HG02884 (cell line): ENCODE results near the gene KLHL20.
"Not testable (repeated sequence)": the region's sequence is repeated elsewhere in the genome, so short reads cannot be mapped to it uniquely, and the experiment has no call there.

Experiments used
- ATAC-seq: cut with Tn5 transposase; IDR thresholded peaks from one replicate; pipeline ENCODE4 v1.9.1; 2021; ENCODE audit warnings: mild to moderate bottlenecking, moderate library complexity; ENCODE audit not compliant: unreplicated experiment

Gene KLHL20

DNA sequence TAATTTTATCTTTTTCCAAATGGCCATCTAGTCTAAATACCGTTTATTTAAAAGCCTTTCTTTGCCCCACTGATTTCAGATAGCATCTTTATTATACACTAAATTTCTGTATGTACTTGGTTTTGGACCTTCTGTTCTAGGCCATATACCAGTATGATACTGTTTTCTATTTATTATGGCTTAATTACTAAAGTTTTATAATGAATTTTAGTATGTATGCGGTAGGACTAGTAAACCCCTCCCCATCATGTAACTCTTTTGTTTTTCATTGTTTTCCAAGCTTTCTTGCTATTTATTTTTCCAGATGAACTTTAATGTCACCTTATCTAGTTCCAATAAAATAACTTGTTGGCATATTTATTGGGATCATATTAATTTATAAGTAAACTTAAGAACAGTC, 29.9 kb downstream of the KLHL20 start:
- no peak for ATAC-seq

DNA sequence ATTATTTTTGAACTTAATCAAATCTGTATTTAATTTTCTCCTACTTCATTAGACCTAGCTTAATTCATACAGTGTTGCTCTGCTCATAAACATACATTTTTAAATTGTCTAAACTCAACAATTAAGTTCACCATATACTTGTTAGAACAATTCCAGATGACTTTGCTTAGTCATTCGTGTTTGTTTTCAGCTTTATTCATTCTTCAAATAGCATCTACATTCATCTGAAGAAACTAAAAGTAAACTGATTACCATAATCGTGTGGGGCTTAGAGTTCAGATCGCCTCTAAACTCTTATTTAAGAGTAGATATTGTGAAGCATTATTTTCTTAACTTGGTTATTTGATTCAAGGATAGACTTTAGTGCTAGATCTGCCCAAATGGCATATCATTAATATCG, 34.4 kb downstream of the KLHL20 start:
- no peak for ATAC-seq

DNA sequence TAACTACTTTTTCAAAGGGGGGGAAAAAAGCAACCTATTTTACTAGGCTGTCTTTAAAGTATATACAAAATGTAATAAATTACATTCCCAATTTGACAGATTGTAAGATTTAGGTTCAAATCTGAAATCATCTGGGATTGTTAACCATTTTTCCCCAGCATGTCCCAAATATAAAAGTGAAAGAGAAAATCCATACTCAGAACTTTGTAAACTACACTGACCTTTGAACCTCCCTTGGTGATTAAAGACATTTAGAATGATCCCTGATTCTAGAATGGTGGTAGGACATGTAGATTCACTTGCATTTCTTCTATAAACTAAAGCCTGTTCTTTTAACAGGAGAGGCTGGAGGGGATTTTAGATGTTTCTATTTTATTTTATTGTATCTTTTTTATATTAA, 39.0 kb downstream of the KLHL20 start:
- ATAC-seq = no peak

DNA sequence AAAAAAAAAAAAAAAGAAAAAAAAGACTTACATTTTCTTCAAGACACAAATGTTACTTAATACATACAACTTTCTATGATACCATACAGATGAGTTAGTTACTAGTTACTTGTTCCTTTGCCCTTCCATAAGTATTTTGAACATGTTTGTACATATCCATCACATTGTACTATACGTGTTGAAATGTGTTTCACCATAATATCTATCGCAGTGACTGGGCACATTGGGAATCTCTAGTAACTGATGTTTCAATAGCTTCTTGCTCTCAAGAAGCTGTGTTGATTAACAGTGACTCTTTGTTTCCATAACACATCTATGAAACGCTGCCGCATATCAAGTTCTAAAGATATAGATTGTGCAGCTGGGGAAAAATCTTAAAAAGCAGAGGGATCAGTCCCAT, 42.9 kb downstream of the KLHL20 start:
- no peak for ATAC-seq

DNA sequence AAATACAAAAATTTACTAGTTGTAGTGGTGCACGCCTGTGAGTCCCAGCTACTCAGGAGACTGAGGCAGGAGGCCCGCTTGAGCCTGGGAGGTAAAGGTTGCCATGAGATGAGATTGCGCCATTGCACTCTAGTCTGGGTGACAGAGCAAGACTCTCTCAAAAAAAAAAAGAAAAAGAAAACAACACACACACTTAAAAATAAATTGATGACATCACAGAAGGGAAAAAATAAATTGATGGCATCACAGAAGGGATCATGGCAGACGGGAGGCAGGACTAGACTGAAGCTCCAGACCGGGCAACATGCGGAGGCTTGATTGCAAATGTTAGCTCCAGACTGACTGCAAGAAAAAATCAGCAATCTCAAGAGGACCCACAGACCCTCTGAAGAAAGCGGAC, 43.3 kb downstream of the KLHL20 start:
- no peak for ATAC-seq

DNA sequence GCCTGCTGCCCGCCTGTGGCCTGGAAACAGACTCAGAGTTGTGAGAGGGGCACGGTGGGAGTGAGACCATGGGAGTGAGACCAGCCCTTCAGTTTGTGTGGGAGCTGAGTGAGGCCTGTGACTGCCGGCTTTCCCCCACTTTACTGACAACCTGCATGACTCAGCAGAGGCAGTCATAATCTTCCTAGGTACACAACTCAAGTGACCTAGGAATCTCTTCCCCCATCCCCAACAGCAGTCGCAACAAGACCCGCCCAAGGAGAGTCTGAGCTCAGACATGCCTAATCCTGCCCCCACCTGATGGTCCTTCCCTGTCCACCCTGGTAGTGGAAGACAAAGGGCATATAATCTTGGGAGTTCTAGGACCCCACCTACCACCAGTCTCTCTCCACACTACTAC, 44.2 kb downstream of the KLHL20 start:
- ATAC-seq = no peak

DNA sequence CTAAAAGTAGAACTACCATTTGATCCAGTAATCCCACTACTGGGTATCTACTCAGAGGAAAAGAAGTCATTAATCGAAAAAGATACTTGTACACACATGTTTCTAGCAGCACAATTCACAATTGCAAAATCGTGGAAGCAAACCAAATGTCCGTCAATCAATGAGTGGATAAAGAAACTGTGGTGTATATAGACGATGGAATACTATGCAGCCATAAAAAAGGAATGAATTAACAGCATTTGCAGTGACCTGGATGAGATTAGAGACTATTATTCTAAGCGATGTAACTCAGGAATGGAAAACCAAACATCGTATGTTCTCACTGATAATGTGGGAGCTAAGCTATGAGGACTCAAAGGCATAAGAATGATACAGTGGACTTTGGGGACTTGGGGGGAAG, 49.5 kb downstream of the KLHL20 start:
- ATAC-seq = not testable (repeated sequence)

DNA sequence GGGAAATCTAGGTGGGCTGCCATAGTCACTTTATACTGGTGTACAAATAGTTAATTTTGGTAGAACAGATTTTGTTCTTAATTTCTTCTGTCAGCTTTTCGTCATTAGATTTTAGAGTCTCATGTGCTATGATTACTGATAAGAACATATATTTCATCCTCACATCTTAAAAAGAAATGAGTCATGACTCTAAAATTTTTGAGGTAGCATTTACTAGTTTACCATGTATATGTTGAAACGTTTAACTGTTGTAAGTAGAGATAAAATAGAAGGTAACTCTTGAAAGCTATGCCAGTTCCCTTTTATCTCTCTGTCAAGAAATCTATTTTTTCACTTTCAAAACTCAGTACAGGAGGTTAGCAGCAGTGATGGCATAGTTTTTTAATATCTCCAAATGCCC, 53.4 kb downstream of the KLHL20 start:
- no peak for ATAC-seq

DNA sequence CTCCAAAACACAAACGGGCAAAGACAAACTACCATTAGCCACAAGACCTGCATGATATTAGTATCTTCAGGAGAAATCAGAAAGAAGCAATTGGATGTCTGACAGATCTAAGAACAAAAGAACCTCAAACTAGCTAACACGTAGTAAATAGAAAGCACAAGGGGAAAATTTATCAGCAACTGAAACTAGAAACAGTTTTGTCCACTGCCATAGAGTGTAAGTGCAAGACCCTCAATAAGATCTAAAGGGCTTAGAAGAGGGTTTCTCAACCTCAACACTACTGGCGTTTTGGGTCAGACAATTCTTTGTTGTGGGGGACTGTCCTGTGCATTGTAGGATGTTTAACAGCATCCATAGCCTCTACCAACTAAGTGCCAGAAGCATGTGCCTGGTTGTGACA, 54.0 kb downstream of the KLHL20 start:
- ATAC-seq = no peak

DNA sequence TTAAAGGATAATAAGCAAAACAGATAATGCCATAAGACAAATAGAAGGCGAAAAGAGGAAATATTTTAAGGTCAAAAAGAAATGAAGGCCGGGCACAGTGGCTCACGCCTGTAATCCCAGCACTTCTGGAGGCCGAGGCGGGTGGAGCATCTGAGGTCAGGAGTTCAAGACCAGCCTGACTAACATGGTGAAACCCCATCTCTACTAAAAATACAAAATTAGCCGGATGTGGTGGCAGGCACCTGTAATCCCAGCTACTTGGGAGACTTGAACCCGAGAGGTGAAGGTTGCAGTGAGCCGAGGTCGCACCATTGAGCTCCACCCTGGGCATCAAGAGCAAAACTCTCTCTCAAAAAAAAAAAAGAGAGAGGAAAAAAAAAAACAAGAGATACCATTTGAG, 55.5 kb downstream of the KLHL20 start:
- not testable (repeated sequence) for ATAC-seq

DNA sequence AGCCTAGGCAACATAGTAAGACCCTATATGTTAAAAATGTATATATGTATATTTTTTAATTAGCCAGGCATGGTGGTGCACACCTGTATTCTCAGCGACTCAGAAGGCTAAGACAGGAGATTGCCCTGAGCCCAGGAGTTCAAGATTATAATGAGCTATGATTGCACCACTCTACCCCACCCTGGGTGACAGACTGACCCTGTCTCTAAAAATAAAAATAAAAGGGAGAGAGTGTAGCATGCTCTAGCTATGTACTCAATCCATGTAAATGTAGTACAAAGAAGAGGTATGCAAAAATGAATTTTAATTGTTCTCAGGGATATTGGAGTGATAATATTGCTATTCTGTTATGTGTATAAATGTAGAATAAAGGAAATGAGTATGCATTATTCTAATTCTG, 56.8 kb downstream of the KLHL20 start:
- ATAC-seq = no peak

DNA sequence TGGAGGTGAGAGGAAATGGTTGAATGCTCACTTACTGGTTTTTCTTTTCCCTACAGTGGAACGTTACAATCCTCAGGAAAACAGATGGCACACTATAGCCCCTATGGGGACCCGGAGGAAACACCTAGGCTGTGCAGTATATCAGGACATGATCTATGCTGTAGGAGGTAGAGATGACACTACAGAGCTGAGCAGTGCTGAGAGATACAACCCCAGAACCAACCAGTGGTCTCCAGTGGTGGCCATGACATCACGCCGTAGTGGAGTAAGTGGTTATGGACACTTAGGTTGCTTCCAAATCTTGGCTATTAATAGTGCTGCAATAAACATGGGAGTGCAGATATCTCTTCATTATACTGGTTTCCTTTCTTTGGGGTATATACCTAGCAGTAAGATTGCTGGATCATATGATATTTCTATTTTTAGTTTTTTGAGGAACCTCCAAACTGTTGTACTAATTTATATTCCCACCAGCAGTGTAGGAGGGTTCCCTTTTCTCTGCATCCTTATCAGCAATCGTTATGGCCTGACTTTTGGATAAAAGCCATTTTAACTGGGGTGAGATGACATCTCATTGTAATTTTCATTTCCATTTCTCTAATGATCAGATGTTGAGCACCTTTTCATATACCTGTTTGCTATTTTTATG, 60.9 kb downstream of the KLHL20 start:
- ATAC-seq = no peak

DNA sequence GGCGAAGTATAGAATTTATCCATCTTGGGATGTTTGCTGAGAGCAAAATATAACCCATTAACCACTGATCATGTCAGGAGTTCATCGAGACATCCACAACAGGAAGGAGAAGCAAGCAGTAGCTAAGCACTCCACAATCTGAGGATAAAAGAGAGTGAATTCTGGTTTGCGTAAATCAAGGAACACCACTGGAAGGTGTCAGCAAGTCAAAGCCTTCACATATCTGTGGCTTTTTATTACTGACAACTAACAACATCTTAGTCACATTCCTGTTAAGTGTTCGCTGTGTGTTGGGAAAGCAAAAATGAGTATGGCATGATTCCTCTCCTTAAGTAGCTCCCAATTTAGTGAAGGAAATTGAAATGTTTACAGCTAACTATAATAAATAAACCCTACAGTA, 65.2 kb downstream of the KLHL20 start:
- no peak for ATAC-seq

DNA sequence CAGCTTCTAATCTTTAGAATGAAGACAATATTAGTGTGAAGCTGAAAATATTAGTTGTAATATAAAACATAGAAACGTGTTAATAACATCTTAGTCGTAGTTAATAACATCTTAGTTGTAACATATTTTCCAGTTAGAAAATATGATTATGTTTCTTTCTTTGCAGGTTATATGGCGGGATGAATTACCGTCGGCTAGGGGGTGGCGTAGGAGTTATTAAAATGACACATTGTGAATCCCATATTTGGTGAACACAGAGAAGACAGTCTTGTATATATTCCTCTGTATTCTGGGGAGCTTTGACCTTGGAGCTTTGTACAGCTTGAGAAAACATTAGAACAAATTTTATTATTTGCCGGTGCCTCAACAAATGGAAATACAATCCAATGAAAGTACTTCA, 70.2 kb downstream of the KLHL20 start:
- no peak for ATAC-seq

DNA sequence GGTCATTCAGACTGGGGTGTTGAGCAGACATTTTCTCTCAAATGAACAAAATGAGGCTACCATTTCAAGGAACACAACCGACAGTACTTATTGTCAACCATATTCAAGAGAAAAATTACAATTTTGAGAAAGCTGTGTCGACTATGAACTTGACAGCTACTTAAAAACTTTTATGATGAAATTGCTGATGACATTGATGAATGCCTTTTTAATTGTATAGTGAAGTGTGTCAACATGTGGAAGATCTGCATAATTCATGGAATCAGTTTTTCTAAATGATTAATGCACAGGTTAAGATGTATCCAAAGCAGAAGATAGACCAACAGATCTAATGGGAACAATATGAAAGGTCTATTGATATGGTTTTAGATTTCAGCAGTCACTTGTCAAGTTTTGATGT, 75.1 kb downstream of the KLHL20 start:
- ATAC-seq = no peak

DNA sequence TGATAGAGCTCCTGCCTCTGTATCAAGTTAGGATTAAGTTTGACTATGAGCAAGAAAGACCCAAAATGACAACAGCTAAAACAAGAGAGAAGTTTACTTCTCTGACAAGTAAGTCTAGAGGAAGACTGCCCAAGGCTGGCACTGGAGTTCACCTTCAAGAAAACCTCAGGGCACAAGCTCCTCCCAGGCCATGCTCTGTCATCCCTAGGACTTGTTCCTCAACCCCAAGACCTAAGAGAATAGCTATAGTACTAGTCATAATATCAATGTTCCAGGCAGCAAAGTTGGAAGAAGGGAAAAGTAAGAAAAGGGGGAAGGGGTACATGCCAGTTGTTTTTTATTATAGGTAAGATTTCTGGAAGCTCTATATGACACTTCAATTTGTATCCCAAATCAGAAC, 83.3 kb downstream of the KLHL20 start:
- no peak for ATAC-seq

DNA sequence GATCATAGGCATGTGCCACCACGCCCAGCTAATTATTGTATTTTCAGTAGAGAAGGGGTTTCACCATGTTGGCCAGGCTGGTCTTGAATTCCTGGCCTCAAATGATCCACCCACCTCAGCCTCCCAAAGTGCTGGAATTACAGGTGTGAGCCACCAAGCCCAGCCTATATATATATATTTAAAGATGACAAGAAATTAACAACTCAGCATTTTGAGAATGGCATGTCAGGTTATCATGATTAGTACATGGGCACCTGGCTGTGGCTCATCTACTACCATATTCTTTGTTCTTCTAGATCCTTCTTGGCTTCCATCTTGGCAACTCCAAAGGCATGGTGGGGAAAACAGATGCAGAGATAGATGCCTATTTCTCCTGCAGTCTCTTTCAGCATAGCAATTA, 85.2 kb downstream of the KLHL20 start:
- ATAC-seq = not testable (repeated sequence)

DNA sequence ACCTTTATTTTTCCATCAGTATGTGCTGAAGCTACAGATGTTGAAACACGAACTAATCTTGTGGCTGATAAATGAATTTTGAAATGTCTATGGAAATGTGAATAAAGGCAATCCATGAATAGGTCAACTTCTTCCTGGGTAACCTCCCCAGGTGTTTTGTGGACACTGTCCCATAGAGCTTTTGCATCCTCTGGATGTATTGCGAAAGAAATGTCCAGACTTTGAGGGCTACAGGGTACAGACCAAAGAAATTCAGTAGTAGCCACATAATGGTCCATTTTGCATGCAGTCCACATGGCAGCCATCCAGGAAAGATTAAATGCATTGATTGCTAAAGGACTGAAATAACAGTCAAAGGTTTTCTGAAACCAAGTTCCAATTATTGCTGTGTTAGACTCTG, 88.2 kb downstream of the KLHL20 start:
- ATAC-seq = no peak

DNA sequence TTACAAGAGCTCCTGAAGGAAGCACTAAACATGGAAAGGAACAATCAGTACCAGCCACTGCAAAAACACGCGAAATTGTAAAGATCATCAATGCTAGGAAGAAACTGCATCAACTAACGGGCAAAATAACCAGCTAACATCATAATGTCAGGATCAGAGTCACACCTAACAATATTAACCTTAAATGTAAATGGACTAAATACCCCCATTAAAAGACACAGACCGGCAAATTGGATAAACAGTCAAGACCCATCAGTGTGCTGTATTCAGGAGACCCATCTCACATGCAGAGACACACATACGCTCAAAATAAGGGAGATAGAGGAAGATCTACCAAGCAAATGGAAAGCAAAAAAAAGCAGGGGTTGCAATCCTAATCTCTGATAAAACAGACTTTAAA, 98.9 kb downstream of the KLHL20 start:
- ATAC-seq = not testable (repeated sequence)

DNA sequence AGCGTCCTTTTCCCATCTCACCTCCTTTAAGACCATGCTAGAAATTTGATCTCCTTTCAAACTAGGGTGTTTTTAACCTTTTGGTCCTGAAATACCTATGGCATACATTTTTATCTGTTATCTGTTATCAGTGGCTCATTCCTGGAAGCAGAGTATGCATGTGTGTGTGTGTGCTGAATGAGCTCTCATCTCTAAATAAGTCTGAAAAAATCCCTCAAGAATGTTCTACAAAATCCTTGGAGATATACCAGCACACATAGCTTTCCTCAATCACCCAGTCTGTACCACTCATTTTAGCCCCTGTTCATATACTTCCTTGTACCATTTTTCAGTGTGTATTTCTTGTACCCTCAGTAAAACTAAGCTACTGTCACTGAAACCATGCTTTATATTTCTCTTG, 103.7 kb downstream of the KLHL20 start:
- ATAC-seq = no peak

DNA sequence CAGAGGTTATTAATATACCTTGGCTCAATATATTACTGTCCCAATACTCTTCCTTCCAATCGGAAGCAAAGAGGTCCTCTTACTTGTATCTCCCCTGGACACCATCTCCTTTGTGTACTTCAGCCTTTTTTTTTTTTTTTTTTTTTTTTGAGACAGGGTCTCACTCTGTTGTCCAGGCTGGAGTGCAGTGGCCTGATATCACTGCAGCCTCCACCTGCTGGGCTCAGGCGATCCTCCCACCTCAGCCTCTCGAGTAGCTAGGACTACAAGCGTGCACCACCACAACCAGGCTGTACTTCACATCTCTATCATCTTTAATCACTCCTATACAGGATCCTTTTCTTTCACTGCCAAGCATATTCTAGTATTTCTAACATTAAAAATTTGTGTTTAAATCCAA, 106.9 kb downstream of the KLHL20 start:
- no peak for ATAC-seq

DNA sequence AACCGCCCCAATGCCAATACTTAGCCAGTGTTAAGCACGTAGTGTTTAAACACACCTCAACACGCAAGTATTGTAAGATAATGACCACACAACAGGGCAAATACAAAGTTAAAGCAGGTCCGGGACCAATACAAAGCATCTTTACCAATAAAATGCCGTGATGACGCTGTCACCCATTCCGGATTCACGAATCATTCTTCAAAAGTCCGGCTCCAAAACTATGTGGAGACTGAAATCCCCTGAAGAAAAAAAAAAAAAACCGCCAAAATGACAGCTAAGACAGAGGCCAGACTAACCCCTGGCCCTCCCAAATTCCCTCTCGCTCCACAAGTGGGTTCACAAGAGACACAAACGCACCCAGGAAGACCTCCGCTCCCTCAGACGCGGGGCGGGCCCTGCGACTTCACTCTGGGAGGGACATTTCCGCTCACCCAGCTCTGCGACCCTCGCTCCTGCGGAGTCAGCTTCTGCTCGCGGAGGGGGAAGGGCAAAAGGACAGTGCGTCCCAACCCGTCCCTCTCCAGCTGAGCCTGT, 109.1 kb downstream of the KLHL20 start:
- ATAC-seq = peak; percentile 30
